Melanocyte of skin (primary cell): ENCODE data around the gene NRXN2. TPM values are rescaled to one million over a fixed set of nuclear protein-coding genes. Genes with fewer than 3 reads are reported as not detected.

Experiments
- total RNA-seq, 2 donors: library from RNA; depleted of rRNA; stranded (reverse); fragments of >200 nt; gene quantifications; 2 replicates each; pipeline ENCODE4 v1.2.3, GENCODE V29; 2012

NRXN2 gene
- total RNA-seq, result under 1 TPM; 0.33 to 0.69 TPM

DNA sequence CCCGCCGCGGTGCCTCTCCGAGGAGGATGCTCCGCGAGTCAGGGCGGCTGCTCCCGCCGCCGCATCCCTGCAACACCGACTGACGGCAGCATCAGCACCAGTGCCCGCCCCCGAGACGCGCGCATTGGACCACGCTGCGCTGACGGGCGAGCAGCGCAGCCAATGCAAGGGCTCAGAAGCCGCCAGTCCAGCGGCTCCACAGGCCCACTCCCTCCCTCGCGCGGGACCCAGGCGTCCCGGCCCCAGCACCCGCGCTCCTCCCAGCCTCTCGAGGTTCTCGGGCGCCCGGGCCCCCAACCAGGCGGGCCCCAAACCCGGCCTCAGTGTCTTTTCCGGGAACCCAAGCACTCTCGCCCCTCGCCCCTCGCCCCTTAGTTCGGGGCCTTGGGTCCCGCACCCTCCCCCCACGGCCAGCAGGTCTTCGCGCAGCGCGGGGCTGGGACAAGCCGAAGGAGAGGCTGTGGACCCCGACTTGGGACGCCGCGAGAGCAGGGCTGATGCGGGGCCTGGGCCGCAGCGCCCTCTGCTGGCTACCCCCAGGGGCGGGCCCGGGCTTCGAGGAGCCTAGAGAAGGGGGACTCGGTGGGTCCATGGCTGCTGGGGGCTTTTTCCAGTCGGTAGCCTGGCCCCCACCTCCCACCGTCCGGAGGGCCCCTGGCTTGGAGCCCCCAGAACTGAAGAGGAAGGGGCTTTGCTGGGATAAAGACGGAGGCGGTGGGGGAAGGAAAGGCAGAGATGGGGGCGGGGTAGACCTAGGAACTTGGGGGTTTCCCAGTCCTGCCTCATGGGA is at the start of gene NRXN2:
NRXN2 (minus strand) TSS at position 81 of the 790 bp plus-strand sequence. CDS start 9,498 bp downstream, outside the sequence.

DNA sequence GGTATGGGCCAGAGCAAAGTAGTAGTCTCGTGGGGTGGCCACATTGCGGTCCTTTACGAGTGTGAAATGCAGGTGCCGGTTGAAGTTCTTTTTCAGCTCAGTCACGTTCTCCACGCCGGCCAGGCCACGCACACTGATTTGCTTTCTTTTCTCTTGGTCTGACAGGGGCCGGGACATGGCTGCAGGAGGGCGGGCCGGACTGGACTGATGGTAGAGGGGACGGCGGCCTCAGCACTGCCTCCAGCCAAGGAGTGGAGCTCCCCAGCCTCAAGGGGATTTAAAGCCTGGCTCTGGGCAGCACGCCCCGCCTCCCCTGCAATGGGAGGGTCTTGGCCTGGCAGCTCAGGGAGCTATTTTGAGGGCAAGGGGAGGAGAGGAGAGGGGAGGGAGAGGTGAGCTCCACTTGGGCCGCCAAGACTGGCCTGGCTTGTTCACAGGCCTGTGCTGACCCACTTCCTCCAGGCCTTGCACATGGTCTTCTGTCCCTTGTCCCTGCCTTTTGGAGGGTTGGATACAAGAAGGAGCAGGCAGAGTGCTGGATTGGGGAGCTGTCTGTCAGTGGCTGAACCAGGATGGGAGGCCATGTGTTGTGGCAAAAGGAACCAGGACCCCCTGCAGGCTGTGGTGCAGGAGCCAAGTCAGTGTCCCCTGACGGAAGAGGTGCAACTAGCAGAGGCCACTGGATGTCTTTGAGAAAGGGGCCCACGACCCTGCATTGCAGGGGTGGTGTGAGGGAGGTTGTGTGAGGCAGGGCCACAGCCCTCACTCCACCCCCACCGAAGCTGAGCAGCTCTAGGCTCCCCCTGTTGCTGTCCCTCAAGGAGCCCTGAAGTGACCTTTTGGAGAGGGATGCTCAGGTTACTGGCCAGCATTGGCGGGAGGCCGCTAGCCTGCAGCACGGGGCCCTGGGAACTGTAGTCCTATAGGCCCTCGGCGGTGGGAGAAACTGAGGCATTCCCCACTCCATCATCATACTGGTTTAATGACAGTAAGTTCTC is 37.0 kb upstream of the NRXN2 start, which contains the start of gene PYGM:
PYGM (minus strand) TSS at position 253 of the 998 bp plus-strand sequence; CDS start at position 177, 76 bp downstream.

GRCh38 chr11:64743591-64744543 is 20.9 kb upstream of the NRXN2 start, which contains the start of gene RASGRP2:
Gene RASGRP2 (minus strand): TSS chr11:64744142. CDS start chr11:64742866, 1,276 bp downstream.

DNA sequence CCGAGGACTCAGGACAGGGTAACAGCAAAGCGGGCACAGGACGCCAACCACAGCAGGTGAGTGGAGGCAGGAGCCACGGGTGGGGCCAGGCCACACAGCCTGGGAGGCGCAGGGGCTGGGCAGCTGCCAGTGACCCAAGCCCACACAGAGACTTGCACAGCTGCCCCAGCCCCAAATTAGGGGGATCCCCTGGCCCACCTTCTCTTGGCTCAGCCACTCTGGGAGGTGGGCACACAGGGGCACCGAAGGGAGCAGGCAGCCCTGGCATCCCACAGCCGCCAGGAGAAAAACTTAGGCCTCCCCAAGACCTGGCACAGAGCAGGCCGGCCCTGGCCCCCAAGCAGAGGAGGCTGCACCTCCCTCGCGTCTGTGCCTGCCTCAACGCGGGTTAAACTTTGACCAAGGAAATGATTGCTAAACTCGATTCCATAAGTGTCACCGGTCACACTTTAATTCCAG is 132.2 kb downstream of the NRXN2 start, which contains the start of gene SLC22A12:
SLC22A12 (plus strand) TSS at position 458 of the 459 bp plus-strand sequence. CDS start 337 bp downstream, outside the sequence.

Other genes starting within 250 kb of the NRXN2 start
- gene SLC22A11, start 167.3 kb downstream of the NRXN2 start, total RNA-seq, result not detected
- gene SLC22A12, start 132.0 kb downstream of the NRXN2 start, total RNA-seq, result not detected
- gene RASGRP2, start 20.9 kb upstream of the NRXN2 start, total RNA-seq, result not detected
- under 1 TPM; 0.33 to 0.34 TPM for gene PYGM, start 36.8 kb upstream of the NRXN2 start, total RNA-seq
- 100 to 1,000 TPM in 1 of 2 donors, 10 to 100 TPM in 1; 95.7 to 122 TPM for gene SF1, start 55.3 kb upstream of the NRXN2 start, total RNA-seq
- gene MAP4K2, start 80.0 kb upstream of the NRXN2 start, total RNA-seq, result 10 to 100 TPM; 11.4 to 17.3 TPM
- gene MEN1, start 87.4 kb upstream of the NRXN2 start, total RNA-seq, result 10 to 100 TPM; 17.2 to 26.3 TPM
- under 1 TPM; under 0.01 to 1.00 TPM for gene CDC42BPG, start 121.5 kb upstream of the NRXN2 start, total RNA-seq
- 10 to 100 TPM; 16.2 to 49.0 TPM for gene EHD1, start 155.4 kb upstream of the NRXN2 start, total RNA-seq
- gene ATG2A, start 194.0 kb upstream of the NRXN2 start, total RNA-seq, result 10 to 100 TPM; 22.3 to 58.5 TPM
- 10 to 100 TPM in 1 of 2 donors, 1 to 10 TPM in 1; 9.0 to 29.9 TPM for gene PPP2R5B, start 201.5 kb upstream of the NRXN2 start, total RNA-seq
- not detected for gene GPHA2, start 212.7 kb upstream of the NRXN2 start, total RNA-seq
- gene MAJIN, start 248.9 kb upstream of the NRXN2 start, total RNA-seq, result not detected